GM19193 (cell line): ENCODE results near the gene TRABD2A.

Experiments used
- POLR2A ChIP-seq: IDR thresholded peaks from 4 replicates; pipeline ENCODE4 v1.6.1; 2011; ENCODE audit not compliant: insufficient read depth, insufficient read length; ENCODE audit errors: extremely low read depth

Gene TRABD2A

DNA sequence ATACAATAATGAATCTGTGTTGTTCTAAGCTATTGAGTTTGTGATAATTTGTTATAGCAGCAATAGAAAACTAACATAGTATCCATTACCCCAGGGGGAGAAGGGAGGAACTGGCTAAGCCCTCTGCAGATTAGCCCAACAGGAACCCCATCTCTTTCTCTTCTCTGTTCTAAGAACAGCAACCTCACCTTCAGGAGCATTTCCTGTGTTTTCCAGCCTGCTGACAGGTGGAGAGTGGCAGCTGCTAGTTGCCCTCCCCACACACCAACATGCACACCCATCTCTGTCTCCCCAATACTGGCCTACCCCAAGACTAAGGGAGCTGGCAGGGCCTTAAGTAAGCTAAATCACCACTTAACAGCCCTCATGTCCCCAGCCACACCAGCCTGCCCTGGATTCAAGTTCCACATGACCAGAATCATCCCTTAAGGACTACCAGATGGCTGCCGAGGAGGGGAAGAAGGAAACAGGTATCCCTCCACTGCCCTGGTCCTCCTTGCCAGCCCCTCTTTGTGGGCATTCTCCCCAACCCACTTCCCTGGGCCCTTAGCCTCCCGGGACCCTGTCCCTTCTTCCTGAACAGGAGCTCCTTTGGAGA lies 52.8 kb downstream of the TRABD2A start:
- no peak for TF ChIP-seq POLR2A

- TF ChIP-seq POLR2A = no peak
Observed at GRCh38 chr2:84823788-84824187, 57.1 kb downstream of the TRABD2A start.

GRCh38 chr2:84823229-84823628 lies 57.7 kb downstream of the TRABD2A start:
- no peak for TF ChIP-seq POLR2A

- TF ChIP-seq POLR2A = no peak
Observed at GRCh38 chr2:84821806-84822205, 59.1 kb downstream of the TRABD2A start.

DNA sequence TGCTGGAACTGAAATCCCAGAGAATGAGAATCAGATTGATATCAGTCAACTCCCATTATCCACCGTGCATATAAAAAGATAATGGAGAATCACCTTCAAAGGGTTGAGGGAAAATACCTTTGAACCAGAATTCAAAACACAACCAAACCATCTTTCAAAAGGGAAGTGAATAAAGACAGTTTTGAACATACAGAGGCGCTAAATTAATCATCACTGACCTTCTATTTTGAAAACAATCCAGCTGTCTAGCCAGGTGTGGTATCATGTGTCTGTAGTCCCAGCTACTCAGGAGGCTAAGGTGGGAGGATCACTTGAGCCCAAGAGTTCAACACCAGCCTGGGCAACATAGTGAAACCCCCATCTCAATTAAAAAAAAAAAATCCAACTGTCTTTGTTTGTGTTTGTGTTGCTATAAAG lies 63.6 kb downstream of the TRABD2A start:
- no peak for TF ChIP-seq POLR2A

DNA sequence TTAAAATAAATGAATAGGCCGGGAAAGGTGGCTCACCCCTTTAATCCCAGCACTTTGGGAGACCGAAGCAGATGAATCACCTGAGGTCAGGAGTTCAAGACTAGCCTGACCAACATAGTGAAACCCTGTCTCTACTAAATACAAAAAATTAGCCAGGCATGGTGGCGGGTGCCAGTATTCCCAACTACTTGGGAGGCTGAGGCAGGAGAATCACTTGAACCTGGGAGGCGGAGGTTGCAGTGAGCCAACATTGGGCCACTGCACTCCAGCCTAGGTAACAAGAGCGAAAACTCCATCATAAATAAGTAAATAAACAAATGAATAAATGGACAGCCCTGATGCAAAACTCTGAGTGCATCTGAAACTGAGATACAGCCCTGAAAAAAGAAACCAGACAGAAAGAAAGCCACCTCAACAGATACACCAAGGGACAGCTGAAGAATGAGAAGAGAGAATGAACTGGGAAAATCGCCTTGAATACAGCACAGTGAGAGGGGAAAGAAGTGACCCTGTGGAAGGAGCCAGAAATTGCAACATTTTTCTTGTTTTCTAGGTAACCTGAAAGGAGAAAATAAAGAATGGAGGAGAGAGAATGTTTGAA lies 64.4 kb downstream of the TRABD2A start:
- no peak for TF ChIP-seq POLR2A

- TF ChIP-seq POLR2A = no peak
Observed at GRCh38 chr2:84815146-84815545, 65.7 kb downstream of the TRABD2A start.

DNA sequence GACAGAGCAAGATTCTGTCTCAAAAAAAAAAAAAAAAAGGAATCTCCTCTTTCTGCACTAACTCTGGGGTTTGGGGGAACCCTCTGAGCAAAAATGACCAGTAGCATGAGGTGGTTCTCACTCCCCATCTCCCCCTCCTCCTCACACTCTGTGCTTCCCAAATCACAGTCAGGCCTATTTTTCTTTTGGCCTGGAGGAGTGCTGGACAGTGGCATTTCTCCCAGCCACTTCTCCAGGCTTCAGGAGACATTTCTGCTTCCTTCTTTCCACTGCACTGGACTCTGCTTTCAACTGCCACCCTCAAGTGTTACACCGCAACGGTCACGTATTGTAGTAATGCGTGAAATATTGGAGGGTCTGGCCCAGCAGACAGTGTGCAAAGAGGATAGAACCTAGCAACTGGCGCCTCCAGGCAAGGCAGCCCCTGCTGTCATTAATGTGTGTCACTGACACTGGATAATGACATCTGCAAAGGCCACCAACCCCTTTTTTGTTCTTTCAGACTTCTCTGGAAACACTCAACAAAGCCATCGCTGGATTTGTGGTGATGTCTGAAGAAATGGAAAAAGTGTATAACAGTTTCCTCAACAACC lies 68.9 kb downstream of the TRABD2A start:
- no peak for TF ChIP-seq POLR2A

DNA sequence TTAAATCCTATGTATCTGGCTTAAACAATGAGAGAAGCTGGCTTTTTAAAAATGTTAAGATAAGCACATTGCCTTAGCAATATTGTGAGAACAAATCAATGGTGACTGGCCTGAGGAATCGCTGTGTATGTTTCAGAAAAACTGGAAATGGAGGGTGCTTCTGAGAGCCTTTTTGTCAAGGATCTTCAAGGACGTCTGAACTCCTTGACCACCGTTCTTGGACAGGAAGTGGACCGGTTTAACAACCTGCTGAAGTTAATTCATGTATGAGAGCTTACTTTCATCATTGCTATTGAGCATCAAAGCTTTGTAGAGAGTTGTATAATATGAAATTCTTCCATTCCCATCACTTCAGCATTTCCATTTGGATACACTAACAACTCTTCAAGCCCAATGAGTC lies 72.6 kb downstream of the TRABD2A start:
- no peak for TF ChIP-seq POLR2A

GRCh38 chr2:84807063-84807485 lies 73.8 kb downstream of the TRABD2A start:
- no peak for TF ChIP-seq POLR2A

GRCh38 chr2:84805250-84805958 lies 75.5 kb downstream of the TRABD2A start:
- TF ChIP-seq POLR2A = no peak

DNA sequence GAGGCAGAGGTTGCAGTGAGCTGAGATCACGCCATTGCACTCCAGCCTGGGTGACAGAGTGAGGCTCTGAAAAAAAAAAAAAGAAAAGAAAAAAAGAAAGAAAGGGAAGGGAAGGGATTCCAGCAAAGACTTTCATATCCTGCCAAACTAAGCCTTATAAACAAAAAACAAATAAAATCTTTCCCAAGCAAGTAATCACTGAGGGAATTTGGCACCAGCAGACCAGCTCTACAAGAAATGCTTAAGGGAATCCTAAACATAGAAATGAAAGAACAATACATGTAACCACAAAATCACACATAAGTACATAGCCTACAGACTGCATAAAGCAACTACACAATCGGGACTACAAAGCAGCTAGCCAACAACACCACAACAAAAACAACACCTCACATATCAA lies 79.1 kb downstream of the TRABD2A start:
- TF ChIP-seq POLR2A = no peak

DNA sequence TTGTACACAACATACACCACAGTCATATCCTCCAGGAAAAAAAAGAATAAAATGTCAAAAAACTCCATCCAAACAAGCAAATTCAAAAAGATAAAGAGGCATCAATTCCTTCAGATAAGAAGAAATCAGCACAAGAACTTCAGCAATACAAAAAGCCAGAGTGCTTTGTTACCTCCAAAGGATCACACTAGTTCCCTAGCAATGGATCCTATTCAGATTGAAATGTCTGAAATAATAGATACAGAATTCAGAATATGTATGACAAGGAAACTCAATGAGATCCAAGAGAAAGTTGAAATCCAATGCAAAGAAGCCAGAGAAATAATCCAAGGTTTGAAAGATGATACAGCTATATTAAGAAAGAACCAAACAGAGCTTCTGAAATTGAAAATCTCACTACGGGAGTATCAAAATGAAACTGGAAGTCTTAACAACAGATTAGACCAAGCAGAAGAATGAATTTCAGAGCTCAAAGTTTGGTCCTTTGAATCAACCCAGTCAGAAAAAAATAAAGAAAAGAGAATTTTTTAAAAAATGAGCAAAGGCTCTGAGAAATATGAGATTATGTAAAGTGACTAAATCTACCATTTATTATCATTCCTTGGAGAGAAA lies 80.6 kb downstream of the TRABD2A start:
- no peak for TF ChIP-seq POLR2A

- no peak for TF ChIP-seq POLR2A
Observed at GRCh38 chr2:84799772-84800171, 81.1 kb downstream of the TRABD2A start.

DNA sequence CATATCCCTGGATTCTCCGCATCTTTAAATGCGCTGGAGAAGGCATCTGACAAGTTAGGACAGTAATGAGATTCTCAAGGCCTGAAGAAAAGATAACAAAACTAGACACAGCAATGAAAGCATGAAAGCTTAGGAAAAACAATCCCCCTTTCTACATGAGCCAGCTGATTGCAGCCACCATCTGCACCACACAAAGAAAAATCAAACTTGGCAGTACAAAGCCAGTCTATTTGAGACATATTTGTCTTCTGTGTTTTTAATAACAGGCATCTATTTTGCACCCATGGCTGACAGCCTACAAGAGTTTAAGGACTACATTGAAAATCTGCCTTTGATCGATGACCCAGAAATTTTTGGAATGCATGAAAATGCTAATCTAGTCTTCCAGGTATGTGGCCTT lies 83.6 kb downstream of the TRABD2A start:
- no peak for TF ChIP-seq POLR2A

- TF ChIP-seq POLR2A = no peak
Observed at GRCh38 chr2:84796798-84797197, 84.1 kb downstream of the TRABD2A start.

DNA sequence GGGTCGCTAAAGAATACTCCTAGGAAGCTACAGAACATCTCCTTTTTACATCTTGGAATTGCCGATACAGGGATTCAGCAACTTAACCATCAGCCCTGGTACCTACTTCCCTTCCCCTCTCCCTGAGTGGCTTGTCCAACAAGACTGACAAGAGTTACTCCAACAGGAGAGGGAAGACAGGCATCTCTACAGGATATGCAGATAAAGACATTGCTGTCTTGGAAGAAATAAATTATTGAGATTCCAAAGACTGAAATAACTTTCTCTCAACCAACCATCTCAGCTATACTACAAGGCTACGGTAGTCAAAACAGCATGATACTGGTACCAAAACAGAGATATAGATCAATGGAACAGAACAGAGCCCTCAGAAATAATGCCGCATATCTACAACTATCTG lies 87.2 kb downstream of the TRABD2A start:
- no peak for TF ChIP-seq POLR2A
